B cell (primary cell): ENCODE results near the gene LAIR2. TPM values are rescaled to one million over a fixed set of nuclear protein-coding genes. Genes with fewer than 3 reads are reported as not detected.

Source experiments
- ATAC-seq: fragments of 200-7000 bp; cut with Tn5 transposase; one replicate; pipeline ENCODE4 v1.10.0; 2021; ENCODE audit warnings: low read depth, mild to moderate bottlenecking, moderate number of reproducible peaks, moderate library complexity
- CTCF ChIA-PET: fragments of 350-600 bp; sonication (Branson Sonifier 250); formaldehyde crosslinking; loops from one replicate; lab custom pipeline; 2021; ENCODE audit warnings: antibody characterized with exemption, inconsistent platforms; lab: Charles Lee
- POLR2A ChIA-PET: fragments of 350-600 bp; sonication (Branson Sonifier 250); formaldehyde crosslinking; loops from one replicate; lab custom pipeline; 2021; ENCODE audit warnings: antibody characterized with exemption; lab: Charles Lee
- DNase-seq: peaks from one replicate; pipeline ENCODE4 v3.0.0; 2013
- H2AFZ ChIP-seq: 2 replicates; pipeline ENCODE4 v1.6.1; 2012; ENCODE audit warnings: mild to moderate bottlenecking, low read depth, low read length; ENCODE audit not compliant: insufficient read depth, poor library complexity, severe bottlenecking
- H3K27ac ChIP-seq, 2 donors: 1 replicate in 1 of 2; 2 replicates in 1 of 2; pipeline ENCODE4 v1.5.1; 2012 to 2013; ENCODE audit warnings: low read length in 2 of 2, mild to moderate bottlenecking in 2 of 2, moderate library complexity in 1 of 2
- H3K27me3 ChIP-seq, 4 experiments: fragments of 200-600 bp in 1 of 4; sonication (generic) in 1 of 4; replicated peaks in 1 of 4; 1 replicate in 2 of 4; 2 replicates in 2 of 4; pipeline versions ENCODE4 v1.6.1 to v1.7.0; 2013 to 2016; ENCODE audit warnings: low read length in 3 of 4, mild to moderate bottlenecking in 2 of 4, mixed read lengths in 1 of 4, moderate library complexity in 1 of 4; ENCODE audit not compliant: insufficient read depth in 4 of 4, control insufficient read depth in 3 of 4; ENCODE audit errors: control extremely low read depth in 1 of 4
- H3K36me3 ChIP-seq, 2 experiments: replicated peaks in 1 of 2; 1 replicate in 1 of 2; 2 replicates in 1 of 2; pipeline versions ENCODE4 v1.6.1 to v1.7.1; 2013; ENCODE audit warnings: low read length in 1 of 2; ENCODE audit not compliant: insufficient read depth in 2 of 2, control insufficient read depth in 1 of 2; ENCODE audit errors: control extremely low read depth in 1 of 2, extremely low read depth in 1 of 2
- H3K4me1 ChIP-seq, 2 donors: fragments of 200-600 bp in 1 of 2; sonication (generic) in 1 of 2; 1 replicate in 1 of 2; 2 replicates in 1 of 2; pipeline versions ENCODE4 v1.5.1 to v1.6.1; 2013 to 2017; ENCODE audit warnings: low read length in 2 of 2; ENCODE audit not compliant: control insufficient read depth in 2 of 2, insufficient read depth in 2 of 2
- H3K4me2 ChIP-seq: replicated peaks from 2 replicates; pipeline ENCODE3; 2012; ENCODE audit warnings: mild to moderate bottlenecking, low read depth, low read length; ENCODE audit not compliant: poor library complexity, severe bottlenecking
- H3K4me3 ChIP-seq, 5 experiments: fragments of 200-600 bp in 1 of 5; sonication (generic) in 1 of 5; 1 replicate in 3 of 5; 2 replicates in 2 of 5; pipeline versions ENCODE4 v1.5.1 to v1.7.0; 2011 to 2016; ENCODE audit warnings: low read length in 4 of 5, mild to moderate bottlenecking in 4 of 5, low read depth in 2 of 5, control low read depth in 1 of 5, moderate library complexity in 1 of 5; ENCODE audit not compliant: insufficient read depth in 1 of 5; ENCODE audit errors: control extremely low read depth in 1 of 5, extremely low read depth in 1 of 5
- H3K79me2 ChIP-seq: fragments of 200-600 bp; sonication (generic); one replicate; pipeline ENCODE4 v1.6.0; 2016; ENCODE audit warnings: low read length; ENCODE audit not compliant: control insufficient read depth, insufficient read depth
- H3K9ac ChIP-seq: fragments of 200-600 bp; sonication (generic); 2 replicates; pipeline ENCODE4 v1.6.1; 2017; ENCODE audit warnings: mild to moderate bottlenecking, low read length, moderate library complexity
- H3K9me3 ChIP-seq, 3 donors: one replicate each; pipeline versions ENCODE4 v1.6.1 to v1.7.1; 2013; ENCODE audit warnings: low read length in 2 of 3; ENCODE audit not compliant: control insufficient read depth in 2 of 3, insufficient read depth in 1 of 3; ENCODE audit errors: control extremely low read depth in 1 of 3
- H4K20me1 ChIP-seq: 2 replicates; pipeline ENCODE4 v1.6.0; 2012; ENCODE audit warnings: mild to moderate bottlenecking, low read length; ENCODE audit not compliant: insufficient read depth, control insufficient read depth, poor library complexity, severe bottlenecking
- H3K27ac Mint-ChIP-seq: one replicate; pipeline ENCODE4 v1.8.0; 2021; ENCODE audit warnings: mixed read lengths
- H3K27me3 Mint-ChIP-seq: one replicate; pipeline ENCODE4 v1.8.0; 2021; ENCODE audit warnings: mixed read lengths
- H3K4me1 Mint-ChIP-seq: one replicate; pipeline ENCODE4 v1.8.0; 2021; ENCODE audit warnings: mixed read lengths
- H3K4me3 Mint-ChIP-seq: one replicate; pipeline ENCODE4 v1.8.0; 2021; ENCODE audit warnings: mixed read lengths
- H3K9me3 Mint-ChIP-seq: one replicate; pipeline ENCODE4 v1.8.0; 2022; ENCODE audit warnings: mixed read lengths; ENCODE audit not compliant: insufficient read depth
- CTCF ChIP-seq: fragments of 200-600 bp; IDR thresholded peaks from one replicate; pipeline ENCODE4 v1.8.0; 2022; ENCODE audit warnings: antibody characterized with exemption, mild to moderate bottlenecking
- EZH2 ChIP-seq: IDR thresholded peaks from 2 replicates; pipeline ENCODE4 v1.6.1; 2012; ENCODE audit warnings: borderline replicate concordance, low read depth, mild to moderate bottlenecking, moderate library complexity, low read length; ENCODE audit not compliant: insufficient read depth, poor library complexity, severe bottlenecking
- WGBS: methylation state at CpG from one replicate; pipeline ENCODE4 v1.1.5; 2013; ENCODE audit warnings: missing lambda C conversion rate; ENCODE audit not compliant: insufficient coverage; 5-methylcytosine and 5-hydroxymethylcytosine counted together
- intact Hi-C: fragments of 100-400 bp; cut with micrococcal nuclease; formaldehyde crosslinking; loops from one replicate; pipeline ENCODE4 v1.10.0; 2022
- polyA plus RNA-seq: library from polyadenylated mRNA; depleted of rRNA; stranded (reverse); fragments of >200 nt; gene quantifications from 2 replicates; pipeline ENCODE4 v1.2.3, GENCODE V29; 2012
- total RNA-seq, 2 donors: library from RNA; stranded (reverse); fragments of 120-200 nt in 1 of 2; gene quantifications; 1 replicate in 1 of 2; 2 replicates in 1 of 2; pipeline versions ENCODE4 v1.2.3 to v1.2.4, GENCODE V29; 2013 to 2022

Gene LAIR2
- total and polyA plus RNA-seq, 2 donors (not counting 1 experiment from before 2014, with no cell fraction given) = not detected

- Histone ChIP-seq H3K4me3 (no peak overlapping the region), H3K27me3 (no peaks in the 10 kb centered on the region), H3K9ac (no peak overlapping the region), H3K79me2 (peaks cover 94% of the 10 kb centered on the region), H3K27ac (no peak overlapping the region), H3K4me2 (no peak overlapping the region), H2AFZ (no peak overlapping the region), H4K20me1 (peaks cover 98% of the 10 kb centered on the region), H3K4me1 (peaks cover 20 to 21% of the 10 kb centered on the region in 2 donors), H3K9me3 (no peaks in the 10 kb centered on the region), H3K36me3 (peaks cover 1 to 87% of the 10 kb centered on the region in 2 experiments)
- ATAC-seq (no peak), DNase-seq (no peak)
- intact Hi-C loops = no loop called here
- Mint-ChIP-seq H3K27ac (no peak overlapping the region), H3K4me1 (peaks cover 34% of the 10 kb centered on the region), H3K4me3 (no peak overlapping the region), H3K9me3 (no peaks in the 10 kb centered on the region), H3K27me3 (no peaks in the 10 kb centered on the region)
- ChIA-PET CTCF (interaction anchor here (1.1 kb wide), 1 partner anchor 16 kb away, joined by 4 read pairs; no protein-coding TSS in a partner anchor), POLR2A (interaction anchor here (1.4 kb wide), 1 partner anchor 8 kb away, joined by 3 read pairs; no protein-coding TSS in a partner anchor)
- no peak for TF ChIP-seq EZH2
- TF ChIP-seq CTCF = no peak
- WGBS = 98% methylated on average over 31 of the region's 31 CpGs
Measured at GRCh38 chr19:54453921-54454780, 48.5 kb upstream of the LAIR2 start.
